SK-N-SH treated with all-trans-retinoic acid at 6 μM for 48 hours (cell line): ENCODE measurements around the gene RIN3.

ENCODE experiments used
- ATAC-seq: fragments of 200-7000 bp; cut with Tn5 transposase; 3 replicates; pipeline ENCODE4 v1.9.1; 2020; ENCODE audit warnings: mild to moderate bottlenecking, moderate library complexity
- ARNTL ChIP-seq: fragments of 450-650 bp; formaldehyde crosslinking; IDR thresholded peaks from 2 replicates; pipeline ENCODE4 v1.5.0; 2020; ENCODE audit warnings: low read depth, mild to moderate bottlenecking, moderate library complexity, borderline replicate concordance
- BACH2 ChIP-seq: fragments of 250-450 bp; sonication (Bioruptor Pico); IDR thresholded peaks from 2 replicates; pipeline ENCODE4 v1.9.0; 2021; ENCODE audit warnings: mild to moderate bottlenecking, borderline replicate concordance
- CSDC2 ChIP-seq: fragments of 250-450 bp; sonication (Bioruptor Pico); IDR thresholded peaks from 2 replicates; pipeline ENCODE4 v1.5.0; 2020; ENCODE audit warnings: mild to moderate bottlenecking, moderate library complexity
- ESRRG ChIP-seq: fragments of 250-450 bp; sonication (Bioruptor Pico); IDR thresholded peaks from 2 replicates; pipeline ENCODE4 v1.6.1; 2021; ENCODE audit warnings: mild to moderate bottlenecking
- GLIS3 ChIP-seq: fragments of 250-450 bp; sonication (Bioruptor Pico); IDR thresholded peaks from 2 replicates; pipeline ENCODE4 v1.5.0; 2020; ENCODE audit warnings: mild to moderate bottlenecking, moderate library complexity
- ISL1 ChIP-seq: fragments of 250-450 bp; sonication (Bioruptor Pico); IDR thresholded peaks from 2 replicates; pipeline ENCODE4 v2.1.2; 2022; ENCODE audit warnings: mild to moderate bottlenecking, moderate library complexity
- OSR1 ChIP-seq: fragments of 250-450 bp; sonication (Bioruptor Pico); IDR thresholded peaks from 2 replicates; pipeline ENCODE4 v1.8.0; 2022; ENCODE audit warnings: moderate library complexity, mild to moderate bottlenecking, inconsistent platforms
- PATZ1 ChIP-seq: fragments of 250-450 bp; sonication (Bioruptor Pico); IDR thresholded peaks from 2 replicates; pipeline ENCODE4 v1.8.0; 2020; ENCODE audit warnings: mild to moderate bottlenecking, moderate library complexity, borderline replicate concordance
- POU6F1 ChIP-seq: fragments of 250-450 bp; sonication (Bioruptor Pico); IDR thresholded peaks from 2 replicates; pipeline ENCODE4 v1.8.0; 2021; ENCODE audit warnings: low read depth, mild to moderate bottlenecking, moderate library complexity, borderline replicate concordance
- PPARA ChIP-seq: fragments of 250-450 bp; sonication (Bioruptor Pico); IDR thresholded peaks from 2 replicates; pipeline ENCODE4 v1.5.0; 2020; ENCODE audit warnings: mild to moderate bottlenecking, borderline replicate concordance
- RARB ChIP-seq: fragments of 250-450 bp; sonication (Bioruptor Pico); IDR thresholded peaks from 2 replicates; pipeline ENCODE4 v1.8.0; 2021; ENCODE audit warnings: mild to moderate bottlenecking, moderate library complexity
- SNAI2 ChIP-seq: fragments of 250-450 bp; sonication (Bioruptor Pico); IDR thresholded peaks from 2 replicates; pipeline ENCODE4 v1.5.0; 2020; ENCODE audit warnings: mild to moderate bottlenecking, moderate library complexity
- TCF4 ChIP-seq: fragments of 250-450 bp; sonication (Bioruptor Pico); IDR thresholded peaks from 2 replicates; pipeline ENCODE4 v1.8.0; 2021; ENCODE audit warnings: mild to moderate bottlenecking, moderate library complexity, borderline replicate concordance
- TOX ChIP-seq: fragments of 250-450 bp; sonication (Bioruptor Pico); IDR thresholded peaks from 2 replicates; pipeline ENCODE4 v1.8.0; 2021; ENCODE audit warnings: mild to moderate bottlenecking, moderate library complexity, borderline replicate concordance
- ZFP3 ChIP-seq: fragments of 250-450 bp; sonication (Bioruptor Pico); IDR thresholded peaks from 2 replicates; pipeline ENCODE4 v1.5.0; 2020; ENCODE audit warnings: mild to moderate bottlenecking, moderate library complexity
- ZFP30 ChIP-seq: fragments of 450-650 bp; formaldehyde crosslinking; IDR thresholded peaks from 2 replicates; pipeline ENCODE4 v1.5.0; 2022; ENCODE audit warnings: mild to moderate bottlenecking, moderate library complexity
- ZNF565 ChIP-seq: fragments of 450-650 bp; formaldehyde crosslinking; conservative IDR thresholded peaks from 2 replicates; pipeline ENCODE4 v1.5.0; 2020; ENCODE audit warnings: low read depth, mild to moderate bottlenecking, moderate library complexity
- ZNF8 ChIP-seq: fragments of 450-650 bp; formaldehyde crosslinking; IDR thresholded peaks from 2 replicates; pipeline ENCODE4 v1.5.0; 2020; ENCODE audit warnings: mild to moderate bottlenecking, moderate library complexity
- TF ChIP-seq, protein P1 (sequence below): fragments of 250-450 bp; sonication (Bioruptor Pico); IDR thresholded peaks from 2 replicates; pipeline ENCODE4 v1.5.1; 2021; ENCODE audit warnings: mild to moderate bottlenecking, moderate library complexity
- TF ChIP-seq, protein P2 (sequence below): fragments of 250-450 bp; sonication (Bioruptor Pico); IDR thresholded peaks from 2 replicates; pipeline ENCODE4 v1.5.0; 2020; ENCODE audit warnings: mild to moderate bottlenecking, moderate library complexity
- TF ChIP-seq, protein P3 (sequence below): fragments of 250-450 bp; sonication (Bioruptor Pico); IDR thresholded peaks from 2 replicates; pipeline ENCODE4 v1.5.1; 2020; ENCODE audit warnings: low read depth, mild to moderate bottlenecking, moderate library complexity

RIN3 gene

GRCh38 chr14:92573761-92574498, 60.3 kb downstream of the RIN3 start:
- no peak for TF ChIP-seq ARNTL (CRISPR knock-in tag)
- TF ChIP-seq, protein P1, sequence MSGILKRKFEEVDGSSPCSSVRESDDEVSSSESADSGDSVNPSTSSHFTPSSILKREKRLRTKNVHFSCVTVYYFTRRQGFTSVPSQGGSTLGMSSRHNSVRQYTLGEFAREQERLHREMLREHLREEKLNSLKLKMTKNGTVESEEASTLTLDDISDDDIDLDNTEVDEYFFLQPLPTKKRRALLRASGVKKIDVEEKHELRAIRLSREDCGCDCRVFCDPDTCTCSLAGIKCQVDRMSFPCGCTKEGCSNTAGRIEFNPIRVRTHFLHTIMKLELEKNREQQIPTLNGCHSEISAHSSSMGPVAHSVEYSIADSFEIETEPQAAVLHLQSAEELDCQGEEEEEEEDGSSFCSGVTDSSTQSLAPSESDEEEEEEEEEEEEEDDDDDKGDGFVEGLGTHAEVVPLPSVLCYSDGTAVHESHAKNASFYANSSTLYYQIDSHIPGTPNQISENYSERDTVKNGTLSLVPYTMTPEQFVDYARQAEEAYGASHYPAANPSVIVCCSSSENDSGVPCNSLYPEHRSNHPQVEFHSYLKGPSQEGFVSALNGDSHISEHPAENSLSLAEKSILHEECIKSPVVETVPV (CRISPR knock-in tag): no peak
- no peak for TF ChIP-seq PATZ1
- TF ChIP-seq POU6F1 (CRISPR knock-in tag): no peak
- no peak for TF ChIP-seq ZFP3 (CRISPR knock-in tag)
- TF ChIP-seq, protein P2, sequence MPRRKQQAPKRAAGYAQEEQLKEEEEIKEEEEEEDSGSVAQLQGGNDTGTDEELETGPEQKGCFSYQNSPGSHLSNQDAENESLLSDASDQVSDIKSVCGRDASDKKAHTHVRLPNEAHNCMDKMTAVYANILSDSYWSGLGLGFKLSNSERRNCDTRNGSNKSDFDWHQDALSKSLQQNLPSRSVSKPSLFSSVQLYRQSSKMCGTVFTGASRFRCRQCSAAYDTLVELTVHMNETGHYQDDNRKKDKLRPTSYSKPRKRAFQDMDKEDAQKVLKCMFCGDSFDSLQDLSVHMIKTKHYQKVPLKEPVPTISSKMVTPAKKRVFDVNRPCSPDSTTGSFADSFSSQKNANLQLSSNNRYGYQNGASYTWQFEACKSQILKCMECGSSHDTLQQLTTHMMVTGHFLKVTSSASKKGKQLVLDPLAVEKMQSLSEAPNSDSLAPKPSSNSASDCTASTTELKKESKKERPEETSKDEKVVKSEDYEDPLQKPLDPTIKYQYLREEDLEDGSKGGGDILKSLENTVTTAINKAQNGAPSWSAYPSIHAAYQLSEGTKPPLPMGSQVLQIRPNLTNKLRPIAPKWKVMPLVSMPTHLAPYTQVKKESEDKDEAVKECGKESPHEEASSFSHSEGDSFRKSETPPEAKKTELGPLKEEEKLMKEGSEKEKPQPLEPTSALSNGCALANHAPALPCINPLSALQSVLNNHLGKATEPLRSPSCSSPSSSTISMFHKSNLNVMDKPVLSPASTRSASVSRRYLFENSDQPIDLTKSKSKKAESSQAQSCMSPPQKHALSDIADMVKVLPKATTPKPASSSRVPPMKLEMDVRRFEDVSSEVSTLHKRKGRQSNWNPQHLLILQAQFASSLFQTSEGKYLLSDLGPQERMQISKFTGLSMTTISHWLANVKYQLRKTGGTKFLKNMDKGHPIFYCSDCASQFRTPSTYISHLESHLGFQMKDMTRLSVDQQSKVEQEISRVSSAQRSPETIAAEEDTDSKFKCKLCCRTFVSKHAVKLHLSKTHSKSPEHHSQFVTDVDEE (CRISPR knock-in tag): no peak
- no peak for TF ChIP-seq CSDC2 (CRISPR knock-in tag)
- TF ChIP-seq GLIS3 (CRISPR knock-in tag): no peak
- TF ChIP-seq SNAI2 (CRISPR knock-in tag): no peak
- TF ChIP-seq ZNF565 (CRISPR knock-in tag): no peak
- no peak for TF ChIP-seq BACH2 (CRISPR knock-in tag)
- no peak for TF ChIP-seq OSR1 (CRISPR knock-in tag)
- TF ChIP-seq TOX (CRISPR knock-in tag): no peak
- TF ChIP-seq ZFP30 (CRISPR knock-in tag): no peak
- no peak for TF ChIP-seq TCF4
- ATAC-seq: no peak

DNA sequence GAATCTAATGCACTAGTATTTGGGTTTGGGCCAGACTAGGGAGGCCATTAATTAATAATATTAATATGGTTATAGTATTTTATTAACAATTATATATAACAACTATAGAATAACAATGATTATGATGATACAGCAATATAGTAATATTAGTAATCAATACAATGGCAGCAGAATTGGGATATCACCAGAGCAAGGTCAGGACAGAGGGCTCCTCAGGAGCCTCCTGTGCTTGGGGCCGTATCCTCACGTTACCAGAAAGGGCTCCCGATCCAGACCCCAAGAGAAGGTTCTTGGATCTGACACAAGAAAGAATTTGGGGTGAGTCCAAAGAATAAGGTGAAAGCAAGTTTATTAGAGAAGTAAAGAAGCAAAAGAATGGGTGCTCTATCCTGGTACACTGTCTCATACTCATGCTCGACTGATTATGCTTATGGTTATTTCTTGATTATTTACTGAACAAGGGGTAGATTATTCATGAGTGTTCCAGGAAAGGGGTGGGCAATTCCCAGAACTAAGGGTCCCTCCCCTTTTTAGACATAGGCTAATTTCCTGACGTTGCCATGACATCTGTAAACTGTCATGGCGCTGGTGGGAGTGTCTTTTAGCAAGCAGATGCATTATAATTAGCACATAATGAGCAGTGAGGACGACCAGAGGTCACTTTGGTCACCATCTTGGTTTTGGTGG, 61.6 kb downstream of the RIN3 start:
- TF ChIP-seq PATZ1 (no peak), TCF4 (no peak), GLIS3 (CRISPR knock-in tag) (no peak), PPARA (no peak), ZNF8 (CRISPR knock-in tag) (no peak)
- ATAC-seq: no peak

GRCh38 chr14:92575748-92576303, 62.2 kb downstream of the RIN3 start:
- ATAC-seq: no peak
- no peak for TF ChIP-seq ZFP3 (CRISPR knock-in tag)
- TF ChIP-seq, protein P2 (CRISPR knock-in tag): no peak
- no peak for TF ChIP-seq TCF4
- no peak for TF ChIP-seq RARB
- TF ChIP-seq, protein P3, sequence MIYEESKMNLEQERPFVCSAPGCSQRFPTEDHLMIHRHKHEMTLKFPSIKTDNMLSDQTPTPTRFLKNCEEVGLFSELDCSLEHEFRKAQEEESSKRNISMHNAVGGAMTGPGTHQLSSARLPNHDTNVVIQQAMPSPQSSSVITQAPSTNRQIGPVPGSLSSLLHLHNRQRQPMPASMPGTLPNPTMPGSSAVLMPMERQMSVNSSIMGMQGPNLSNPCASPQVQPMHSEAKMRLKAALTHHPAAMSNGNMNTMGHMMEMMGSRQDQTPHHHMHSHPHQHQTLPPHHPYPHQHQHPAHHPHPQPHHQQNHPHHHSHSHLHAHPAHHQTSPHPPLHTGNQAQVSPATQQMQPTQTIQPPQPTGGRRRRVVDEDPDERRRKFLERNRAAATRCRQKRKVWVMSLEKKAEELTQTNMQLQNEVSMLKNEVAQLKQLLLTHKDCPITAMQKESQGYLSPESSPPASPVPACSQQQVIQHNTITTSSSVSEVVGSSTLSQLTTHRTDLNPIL: no peak
- no peak for TF ChIP-seq ZNF565 (CRISPR knock-in tag)
- no peak for TF ChIP-seq ZNF8 (CRISPR knock-in tag)
- TF ChIP-seq ESRRG (CRISPR knock-in tag): no peak
- no peak for TF ChIP-seq CSDC2 (CRISPR knock-in tag)
- TF ChIP-seq PPARA: no peak
- no peak for TF ChIP-seq ISL1 (CRISPR knock-in tag)
